AG09309 (cell line): ENCODE data around the gene JARID2.
"Not testable (repeated sequence)": the region's sequence is repeated elsewhere in the genome, so short reads cannot be mapped to it uniquely, and the experiment has no call there.

Experiments
- DNase-seq: peaks from one replicate; pipeline ENCODE4 v3.0.0-alpha.2; 2010; ENCODE audit warnings: low read depth
- H3K4me3 ChIP-seq: 2 replicates; pipeline ENCODE4 v1.5.1; 2011; ENCODE audit warnings: mild to moderate bottlenecking, low read depth, low read length, moderate library complexity; ENCODE audit not compliant: control insufficient read depth
- CTCF ChIP-seq: IDR thresholded peaks from 2 replicates; pipeline ENCODE4 v1.5.1; 2011; ENCODE audit warnings: mild to moderate bottlenecking, low read depth, low read length, inconsistent platforms; ENCODE audit not compliant: insufficient read depth, control insufficient read depth; ENCODE audit errors: missing control alignments

The JARID2 gene

GRCh38 chr6:15296249-15296648, 50.4 kb downstream of the JARID2 start:
- no peak for DNase-seq
- no peak overlapping the region for H3K4me3 ChIP-seq
- TF ChIP-seq CTCF, result no peak

- no peak for TF ChIP-seq CTCF
- H3K4me3 ChIP-seq, result no peak overlapping the region
- DNase-seq, result no peak
Measured at GRCh38 chr6:15296735-15297134, 50.9 kb downstream of the JARID2 start.

- not testable (repeated sequence) for H3K4me3 ChIP-seq, DNase-seq
Measured at GRCh38 chr6:15297167-15297566, 51.3 kb downstream of the JARID2 start.

- TF ChIP-seq CTCF, result no peak
- DNase-seq, result no peak
- H3K4me3 ChIP-seq, result no peak overlapping the region
Measured at GRCh38 chr6:15297895-15298590, 52.2 kb downstream of the JARID2 start.

GRCh38 chr6:15299430-15300131, 53.7 kb downstream of the JARID2 start:
- no peak overlapping the region for H3K4me3 ChIP-seq
- TF ChIP-seq CTCF, result no peak
- no peak for DNase-seq

- H3K4me3 ChIP-seq, result no peak overlapping the region
- no peak for DNase-seq
- TF ChIP-seq CTCF, result no peak
Measured at GRCh38 chr6:15301179-15302006, 55.5 kb downstream of the JARID2 start.

- TF ChIP-seq CTCF, result no peak
- H3K4me3 ChIP-seq, result no peak overlapping the region
- no peak for DNase-seq
Measured at GRCh38 chr6:15303162-15303919, 57.5 kb downstream of the JARID2 start.
